HG03521 (cell line): ENCODE results near the gene FOXO4.

Experiments
- ATAC-seq: cut with Tn5 transposase; IDR thresholded peaks from one replicate; pipeline ENCODE4 v1.9.1; 2021; ENCODE audit warnings: mild to moderate bottlenecking, moderate library complexity; ENCODE audit not compliant: unreplicated experiment

Gene FOXO4

GRCh38 chrX:71131510-71131909 is 35.9 kb downstream of the FOXO4 start:
- no peak for ATAC-seq

DNA sequence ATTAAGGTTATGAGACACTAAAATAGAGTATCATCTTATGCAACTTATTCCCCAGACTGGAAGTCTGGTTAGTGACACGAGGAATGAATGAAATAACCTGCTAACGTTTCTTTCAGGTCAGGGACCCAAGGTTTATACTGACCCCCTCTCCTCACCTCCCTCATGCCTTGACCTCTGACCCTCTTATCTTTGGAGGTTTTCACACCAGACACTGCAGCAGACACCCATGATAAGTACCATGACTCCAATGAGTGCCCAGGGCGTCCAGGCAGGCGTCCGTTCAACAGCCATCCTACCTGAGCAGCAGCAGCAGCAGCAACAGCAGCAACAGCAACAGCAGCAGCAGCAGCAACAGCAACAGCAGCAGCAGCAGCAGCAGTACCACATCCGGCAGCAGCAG is 44.8 kb downstream of the FOXO4 start:
- ATAC-seq, result no peak

DNA sequence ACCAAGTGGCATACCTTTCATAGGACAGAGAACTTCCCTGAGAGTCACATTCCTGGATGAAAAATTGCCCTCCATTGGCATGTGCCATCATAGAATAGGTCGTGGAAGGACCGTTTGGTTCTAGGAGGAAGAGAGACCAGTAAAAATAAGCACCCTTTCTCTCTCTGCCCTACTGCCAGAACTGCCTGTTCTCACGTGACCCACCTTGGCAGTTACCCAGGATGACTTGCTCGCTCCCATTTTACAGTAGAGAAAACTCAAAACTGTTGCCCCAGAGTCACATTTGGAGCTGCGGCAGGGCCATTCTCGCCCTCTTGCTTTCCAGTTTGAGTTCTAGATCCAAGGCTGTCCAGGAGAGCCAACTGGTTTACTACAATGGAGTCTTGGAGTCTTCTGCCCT is 47.9 kb downstream of the FOXO4 start:
- no peak for ATAC-seq

- ATAC-seq, result no peak
Measured at GRCh38 chrX:71144651-71145050, 49.0 kb downstream of the FOXO4 start, which contains the start of gene NLGN3. Gene NLGN3 (plus strand): TSS chrX:71144841. CDS start chrX:71147750, 2,909 bp downstream.

DNA sequence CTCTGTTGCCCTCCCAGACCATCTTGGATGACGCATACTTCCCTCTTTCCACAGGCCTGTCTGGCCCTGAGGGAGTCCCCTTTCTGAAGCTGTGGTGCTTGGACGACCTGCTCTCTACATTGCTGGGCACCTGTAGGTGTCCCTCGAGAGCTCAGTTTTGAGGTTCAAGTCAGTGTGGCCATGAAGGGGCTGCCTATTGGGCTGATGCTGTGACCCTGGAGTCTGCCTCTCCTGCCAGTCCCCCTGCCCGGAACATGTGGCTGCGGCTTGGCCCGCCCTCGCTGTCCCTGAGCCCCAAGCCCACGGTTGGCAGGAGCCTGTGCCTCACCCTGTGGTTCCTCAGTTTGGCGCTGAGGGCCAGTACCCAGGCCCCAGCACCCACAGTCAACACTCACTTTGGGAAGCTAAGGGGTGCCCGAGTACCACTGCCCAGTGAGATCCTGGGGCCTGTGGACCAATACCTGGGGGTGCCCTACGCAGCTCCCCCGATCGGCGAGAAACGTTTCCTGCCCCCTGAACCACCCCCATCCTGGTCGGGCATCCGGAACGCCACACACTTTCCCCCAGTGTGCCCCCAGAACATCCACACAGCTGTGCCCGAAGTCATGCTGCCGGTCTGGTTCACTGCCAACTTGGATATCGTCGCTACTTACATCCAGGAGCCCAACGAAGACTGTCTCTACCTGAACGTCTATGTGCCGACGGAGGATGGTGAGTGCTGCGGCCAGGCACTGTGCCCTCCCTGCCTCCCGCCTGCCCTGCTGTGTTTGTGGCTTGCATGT is 52.0 kb downstream of the FOXO4 start:
- no peak for ATAC-seq

- ATAC-seq, result no peak
Measured at GRCh38 chrX:71148278-71148663, 52.6 kb downstream of the FOXO4 start.

DNA sequence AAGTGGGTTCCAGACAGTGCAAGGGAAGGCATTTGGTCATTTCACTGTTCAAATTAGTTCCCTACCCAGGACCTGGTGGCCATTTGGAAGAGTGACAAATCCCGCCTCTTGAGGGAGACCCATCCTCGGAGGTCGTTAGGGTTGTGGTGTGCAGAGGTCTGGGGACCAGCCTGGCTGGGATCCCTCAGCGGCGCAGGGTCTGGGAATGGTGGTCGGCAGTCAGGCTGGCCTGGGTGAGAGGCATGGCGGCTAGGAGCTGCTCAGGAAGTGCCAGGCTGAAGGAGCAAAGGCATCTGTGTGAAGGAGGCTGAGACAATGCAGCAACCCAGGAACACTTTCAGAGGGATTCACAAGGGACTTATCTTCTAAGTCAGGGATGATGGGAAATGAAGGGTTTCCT is 55.7 kb downstream of the FOXO4 start:
- no peak for ATAC-seq
